Stimulated activated CD8-positive, alpha-beta memory T cell treated with anti-CD3 and anti-CD28 coated beads, Interleukin-7, amount 100 ng/mL, for 24 hours (primary cell): ENCODE results near the gene OXCT1.
"Not testable (repeated sequence)": the region's sequence is repeated elsewhere in the genome, so short reads cannot be mapped to it uniquely, and the experiment has no call there.

Experiments
- DNase-seq: peaks from one replicate; pipeline ENCODE4 v3.0.0-alpha.2; 2020; ENCODE audit warnings: low read depth

OXCT1 gene

GRCh38 chr5:41773799-41774198 lies 96.4 kb downstream of the OXCT1 start:
- no peak for DNase-seq

- DNase-seq: no peak
These were observed 97.3 kb downstream of the OXCT1 start for GRCh38 chr5:41772785-41773442.

GRCh38 chr5:41772056-41772455 lies 98.2 kb downstream of the OXCT1 start:
- no peak for DNase-seq

- DNase-seq: no peak
These were observed 99.4 kb downstream of the OXCT1 start for GRCh38 chr5:41770799-41771198.

GRCh38 chr5:41768692-41769091 lies 101.5 kb downstream of the OXCT1 start:
- DNase-seq: no peak

- DNase-seq: no peak
These were observed 105.6 kb downstream of the OXCT1 start for GRCh38 chr5:41764650-41765049.

- no peak for DNase-seq
These were observed 106.7 kb downstream of the OXCT1 start for GRCh38 chr5:41763574-41763973.

- DNase-seq: no peak
These were observed 107.1 kb downstream of the OXCT1 start for GRCh38 chr5:41763081-41763480.

GRCh38 chr5:41762426-41762825 lies 107.8 kb downstream of the OXCT1 start:
- no peak for DNase-seq

- no peak for DNase-seq
These were observed 108.6 kb downstream of the OXCT1 start for GRCh38 chr5:41761663-41762062.

- DNase-seq: no peak
These were observed 114.5 kb downstream of the OXCT1 start for GRCh38 chr5:41755705-41756104.

- no peak for DNase-seq
These were observed 115.4 kb downstream of the OXCT1 start for GRCh38 chr5:41754857-41755256.

GRCh38 chr5:41751867-41752266 lies 118.4 kb downstream of the OXCT1 start:
- no peak for DNase-seq

GRCh38 chr5:41748631-41749030 lies 121.6 kb downstream of the OXCT1 start:
- no peak for DNase-seq

GRCh38 chr5:41747708-41748107 lies 122.5 kb downstream of the OXCT1 start:
- no peak for DNase-seq

GRCh38 chr5:41747301-41747700 lies 122.9 kb downstream of the OXCT1 start:
- DNase-seq: no peak

GRCh38 chr5:41742608-41743007 lies 127.6 kb downstream of the OXCT1 start:
- not testable (repeated sequence) for DNase-seq

GRCh38 chr5:41738710-41739354 lies 131.4 kb downstream of the OXCT1 start:
- DNase-seq: no peak

- no peak for DNase-seq
These were observed 133.6 kb downstream of the OXCT1 start for GRCh38 chr5:41736641-41737040.

GRCh38 chr5:41735213-41735612 lies 135.0 kb downstream of the OXCT1 start:
- DNase-seq: no peak

- not testable (repeated sequence) for DNase-seq
These were observed 140.8 kb downstream of the OXCT1 start for GRCh38 chr5:41729381-41729780.

GRCh38 chr5:41728281-41728680 lies 141.9 kb downstream of the OXCT1 start:
- no peak for DNase-seq

- DNase-seq: no peak
These were observed 147.8 kb downstream of the OXCT1 start for GRCh38 chr5:41722359-41722950.

GRCh38 chr5:41721516-41721915 lies 148.7 kb downstream of the OXCT1 start:
- DNase-seq: no peak
